GM12872 (cell line): ENCODE results near the gene VPS35L.

Experiments used
- TF ChIP-seq, protein P1 (sequence below): IDR thresholded peaks from 3 replicates; pipeline ENCODE4 v1.5.1; 2011; ENCODE audit warnings: low read depth, mild to moderate bottlenecking, low read length, moderate library complexity; ENCODE audit not compliant: insufficient read depth

The VPS35L gene

DNA sequence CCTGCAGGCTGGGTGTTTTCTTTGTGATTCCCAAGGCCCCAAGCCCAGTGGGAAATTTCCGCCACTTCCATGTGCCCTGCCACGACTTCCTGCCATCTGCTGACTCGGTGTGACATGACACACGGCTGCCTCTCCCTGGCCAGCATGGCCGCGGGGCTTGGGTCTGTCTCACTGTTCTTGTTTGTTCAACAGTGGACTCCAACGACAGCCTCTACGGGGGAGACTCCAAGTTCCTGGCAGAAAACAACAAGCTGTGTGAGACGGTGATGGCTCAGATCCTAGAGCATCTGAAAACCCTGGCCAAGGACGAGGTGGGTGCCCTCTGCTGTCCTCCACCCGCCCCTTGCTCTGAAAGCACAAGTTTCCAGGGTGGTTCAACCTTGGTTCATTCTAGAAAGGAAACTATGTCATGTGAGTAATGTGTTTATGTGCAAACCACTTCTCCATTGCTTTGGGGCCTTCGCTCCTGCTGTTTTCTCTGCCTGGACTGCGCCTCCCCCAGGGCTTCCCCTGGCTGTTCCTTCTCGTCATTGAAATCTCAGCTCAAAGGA, 135.7 kb downstream of the VPS35L start:
- TF ChIP-seq, protein P1, sequence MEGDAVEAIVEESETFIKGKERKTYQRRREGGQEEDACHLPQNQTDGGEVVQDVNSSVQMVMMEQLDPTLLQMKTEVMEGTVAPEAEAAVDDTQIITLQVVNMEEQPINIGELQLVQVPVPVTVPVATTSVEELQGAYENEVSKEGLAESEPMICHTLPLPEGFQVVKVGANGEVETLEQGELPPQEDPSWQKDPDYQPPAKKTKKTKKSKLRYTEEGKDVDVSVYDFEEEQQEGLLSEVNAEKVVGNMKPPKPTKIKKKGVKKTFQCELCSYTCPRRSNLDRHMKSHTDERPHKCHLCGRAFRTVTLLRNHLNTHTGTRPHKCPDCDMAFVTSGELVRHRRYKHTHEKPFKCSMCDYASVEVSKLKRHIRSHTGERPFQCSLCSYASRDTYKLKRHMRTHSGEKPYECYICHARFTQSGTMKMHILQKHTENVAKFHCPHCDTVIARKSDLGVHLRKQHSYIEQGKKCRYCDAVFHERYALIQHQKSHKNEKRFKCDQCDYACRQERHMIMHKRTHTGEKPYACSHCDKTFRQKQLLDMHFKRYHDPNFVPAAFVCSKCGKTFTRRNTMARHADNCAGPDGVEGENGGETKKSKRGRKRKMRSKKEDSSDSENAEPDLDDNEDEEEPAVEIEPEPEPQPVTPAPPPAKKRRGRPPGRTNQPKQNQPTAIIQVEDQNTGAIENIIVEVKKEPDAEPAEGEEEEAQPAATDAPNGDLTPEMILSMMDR, result no peak

DNA sequence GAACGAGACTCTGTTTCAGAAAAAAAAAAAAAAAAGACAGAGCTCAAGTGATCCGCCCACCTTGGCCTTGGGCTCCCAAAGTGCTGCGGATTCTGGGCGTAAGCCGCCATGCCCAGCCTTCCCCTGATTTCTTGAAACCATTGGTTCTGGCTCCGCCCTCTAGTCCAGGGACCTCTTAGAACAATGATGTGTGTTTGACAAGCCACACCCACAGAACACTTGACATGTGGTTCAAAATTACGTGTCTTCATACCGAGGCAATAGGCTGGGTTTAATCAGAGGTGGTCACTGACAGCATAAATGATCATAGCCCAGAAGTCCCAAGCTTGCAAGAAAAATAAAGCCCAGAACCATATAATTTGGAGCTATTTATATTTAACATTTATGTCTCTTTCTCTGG, 139.5 kb downstream of the VPS35L start:
- TF ChIP-seq, protein P1, result no peak

DNA sequence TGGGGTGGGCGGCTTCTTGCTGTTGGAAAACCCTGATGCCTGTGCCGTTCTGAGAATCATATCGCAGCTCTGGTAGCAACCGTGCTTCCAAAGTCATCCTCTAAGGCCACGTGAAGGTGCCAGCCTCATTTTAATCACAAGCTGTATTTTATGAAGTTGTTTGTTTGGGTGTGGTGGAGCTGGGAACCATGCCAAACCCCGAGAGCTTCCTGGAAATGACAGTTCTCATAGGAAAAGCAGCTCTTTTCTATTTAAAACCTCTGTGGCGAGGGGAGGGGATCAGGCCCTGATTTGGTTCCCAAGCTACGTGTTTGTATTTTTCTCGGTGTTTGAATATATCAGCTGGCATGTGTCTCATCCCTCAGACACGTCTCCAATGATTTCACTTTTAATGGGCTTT, 140.8 kb downstream of the VPS35L start:
- TF ChIP-seq, protein P1, result no peak

DNA sequence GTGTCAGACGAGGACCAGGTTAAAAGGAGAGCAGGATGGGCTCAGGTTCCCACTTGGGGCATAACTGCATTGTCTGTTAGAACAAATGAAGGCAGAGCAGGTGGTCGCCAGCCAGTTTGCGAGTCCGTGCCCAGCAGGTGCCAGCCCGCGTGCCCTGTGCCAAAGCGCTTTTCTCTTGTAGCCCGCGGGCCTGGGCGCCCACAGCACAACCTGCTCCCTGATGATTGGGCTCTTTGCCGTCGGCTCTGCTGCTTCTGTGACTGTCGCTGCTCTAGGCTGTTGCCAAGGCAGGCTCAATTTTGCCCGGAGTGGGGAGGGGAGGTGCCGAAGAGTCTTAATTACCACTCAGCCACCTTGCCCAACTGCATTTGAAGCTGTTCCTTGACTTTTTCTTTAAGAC, 141.5 kb downstream of the VPS35L start:
- TF ChIP-seq, protein P1, result no peak

DNA sequence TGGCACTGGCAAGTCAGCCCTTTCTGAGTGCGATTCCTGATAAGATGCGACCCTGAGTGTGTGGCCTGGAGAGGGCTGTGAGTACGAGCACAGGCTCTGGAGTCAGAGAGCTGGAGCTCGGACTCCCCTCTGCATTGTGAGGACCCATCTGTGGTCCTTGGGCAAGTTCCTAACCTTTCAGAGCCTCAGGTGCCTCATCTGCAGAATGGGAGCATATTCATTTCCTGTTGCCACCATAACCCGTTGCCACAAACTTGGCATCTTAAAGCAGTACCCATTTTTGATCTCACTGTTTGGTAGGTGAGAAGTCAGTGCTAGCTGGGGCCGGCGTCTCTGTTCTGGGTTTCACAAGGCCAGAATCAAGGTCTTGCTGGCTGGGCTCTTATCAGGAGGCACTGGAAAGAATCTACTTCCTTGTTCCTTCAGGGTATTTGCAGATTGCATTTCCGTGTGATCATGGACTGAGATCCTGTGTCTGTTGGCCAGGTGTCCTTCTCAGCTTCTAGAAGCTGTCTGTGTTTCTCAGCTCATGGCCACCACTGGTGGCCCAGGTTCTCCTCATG, 142.3 kb downstream of the VPS35L start:
- TF ChIP-seq, protein P1, result no peak

DNA sequence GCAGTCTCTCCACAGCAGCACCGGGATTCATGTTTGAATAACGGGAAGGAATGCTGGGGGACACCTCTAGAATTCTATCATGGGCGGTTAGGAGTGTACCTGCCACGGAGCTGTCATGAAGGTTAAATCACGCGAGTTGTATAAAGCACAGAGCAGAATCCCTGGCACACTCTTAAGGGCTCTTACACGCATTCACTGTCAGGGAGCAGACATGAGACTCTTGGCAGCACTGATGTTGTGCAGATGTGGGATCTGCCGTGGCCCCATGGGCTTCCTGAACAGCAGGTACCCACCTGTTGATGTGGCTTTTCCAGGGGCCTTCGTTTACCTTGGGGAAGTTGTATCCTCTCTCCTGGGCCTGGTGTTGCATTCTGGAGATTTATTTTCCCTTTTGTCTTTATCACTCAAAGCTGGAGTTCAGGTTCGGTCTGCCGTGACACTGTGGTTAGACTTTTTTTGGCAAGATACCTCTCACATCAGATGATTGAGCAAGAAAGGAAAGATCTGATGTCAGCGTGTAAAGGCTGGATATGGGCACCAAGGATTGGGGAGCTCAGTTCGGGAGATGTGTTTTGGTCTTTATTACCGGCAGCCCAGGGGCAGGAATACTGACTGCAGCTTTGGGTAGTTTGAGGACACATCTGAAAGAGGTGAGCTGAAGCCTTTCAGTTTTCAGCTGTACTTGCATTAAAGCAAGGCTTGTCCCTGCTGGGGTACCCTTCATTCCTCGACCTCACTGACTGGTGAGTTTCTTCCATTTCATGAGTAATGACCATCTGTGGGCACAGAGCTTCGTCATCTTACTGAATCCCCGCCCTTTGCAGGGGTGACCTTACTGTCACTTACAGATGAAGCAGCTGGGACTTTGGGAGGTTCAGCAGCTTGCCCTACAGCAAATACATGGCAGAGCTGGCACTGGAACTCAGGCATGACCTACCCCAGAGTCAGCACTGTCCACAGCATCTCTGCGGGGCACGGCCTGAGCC, 143.3 kb downstream of the VPS35L start:
- TF ChIP-seq, protein P1, result no peak

DNA sequence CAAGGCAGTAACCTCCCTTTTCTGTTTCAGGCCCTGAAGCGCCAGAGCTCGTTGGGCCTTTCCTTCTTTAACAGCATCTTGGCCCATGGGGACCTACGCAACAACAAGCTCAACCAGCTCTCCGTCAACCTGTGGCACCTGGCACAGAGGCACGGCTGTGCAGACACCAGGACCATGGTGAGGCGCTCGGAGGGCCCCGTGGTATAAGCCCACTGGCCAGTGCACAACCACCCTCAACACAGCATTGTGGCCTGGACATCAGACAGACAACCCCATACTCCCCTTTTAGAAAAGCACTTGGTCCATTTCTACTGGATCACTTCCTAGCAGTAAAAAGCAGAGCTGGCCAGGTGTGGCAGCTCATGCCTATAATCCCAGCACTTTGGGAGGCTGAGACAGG, 144.0 kb downstream of the VPS35L start:
- TF ChIP-seq, protein P1, result no peak
